Nephron progenitor cell (in vitro differentiated cells): ENCODE results near the gene KBTBD4.
A peak's percentile ranks its signal among the peaks of the same experiment; 100 is the strongest.
"Not testable (repeated sequence)": the region's sequence is repeated elsewhere in the genome, so short reads cannot be mapped to it uniquely, and the experiment has no call there.

ENCODE experiments used
- DNase-seq: peaks from one replicate; pipeline ENCODE4 v3.0.0; 2021
- H3K27ac Mint-ChIP-seq: 2 replicates; pipeline ENCODE4 v1.8.0; 2021; ENCODE audit warnings: mild to moderate bottlenecking, moderate library complexity, mixed read lengths
- H3K27me3 Mint-ChIP-seq: 2 replicates; pipeline ENCODE4 v1.8.0; 2021; ENCODE audit warnings: mild to moderate bottlenecking, low read depth, mixed read lengths; ENCODE audit not compliant: poor library complexity
- H3K36me3 Mint-ChIP-seq: 2 replicates; pipeline ENCODE4 v1.8.0; 2021; ENCODE audit warnings: low read depth, mixed read lengths
- H3K4me1 Mint-ChIP-seq: 2 replicates; pipeline ENCODE4 v1.8.0; 2021; ENCODE audit warnings: mixed read lengths
- H3K4me3 Mint-ChIP-seq: 2 replicates; pipeline ENCODE4 v1.8.0; 2021; ENCODE audit warnings: mild to moderate bottlenecking, moderate library complexity, mixed read lengths
- H3K9me3 Mint-ChIP-seq: 2 replicates; pipeline ENCODE4 v1.8.0; 2021; ENCODE audit warnings: mild to moderate bottlenecking, moderate library complexity, mixed read lengths
- CTCF ChIP-seq: fragments of 200-600 bp; sonication (generic); IDR thresholded peaks from 2 replicates; pipeline ENCODE4 v1.5.0; 2021; ENCODE audit warnings: antibody characterized with exemption

KBTBD4 gene

GRCh38 chr11:47560426-47560825, 18.3 kb downstream of the KBTBD4 start:
- H3K27me3 Mint-ChIP-seq = peaks cover 3% of the 10 kb centered on the region
- no peaks in the 10 kb centered on the region for H3K9me3 Mint-ChIP-seq
- peak overlapping the region; percentile 5 for H3K27ac Mint-ChIP-seq
- H3K4me3 Mint-ChIP-seq = no peak overlapping the region
- DNase-seq = no peak
- no peak for TF ChIP-seq CTCF
- no peaks in the 10 kb centered on the region for H3K36me3 Mint-ChIP-seq
- H3K4me1 Mint-ChIP-seq = peaks cover 3% of the 10 kb centered on the region

GRCh38 chr11:47558695-47559094, 20.1 kb downstream of the KBTBD4 start:
- Mint-ChIP-seq H3K4me3 (no peak overlapping the region), H3K27me3 (peaks cover 3% of the 10 kb centered on the region), H3K27ac (no peak overlapping the region), H3K9me3 (no peaks in the 10 kb centered on the region), H3K4me1 (peaks cover 7% of the 10 kb centered on the region), H3K36me3 (no peaks in the 10 kb centered on the region)
- DNase-seq = no peak
- no peak for TF ChIP-seq CTCF

GRCh38 chr11:47557004-47557403, 21.8 kb downstream of the KBTBD4 start:
- peaks cover 17% of the 10 kb centered on the region for H3K4me1 Mint-ChIP-seq
- H3K9me3 Mint-ChIP-seq, H3K4me3 Mint-ChIP-seq, H3K27me3 Mint-ChIP-seq, H3K36me3 Mint-ChIP-seq, H3K27ac Mint-ChIP-seq, DNase-seq: not testable (repeated sequence)

- peaks cover 39% of the 10 kb centered on the region for H3K4me1 Mint-ChIP-seq
These were observed 25.4 kb downstream of the KBTBD4 start for GRCh38 chr11:47553406-47553743.

GRCh38 chr11:47552566-47553405, 26.0 kb downstream of the KBTBD4 start, which contains the start of gene CELF1:
TSS of gene CELF1 (minus strand) at chr11:47553132. CDS start at chr11:47499523, 53,609 bp downstream.
- H3K27ac Mint-ChIP-seq = peak within 1 kb of the TSS; percentile 99
- peaks cover 39% of the 10 kb centered on the region for H3K4me1 Mint-ChIP-seq
- no peaks in the 10 kb centered on the region for H3K9me3 Mint-ChIP-seq
- H3K36me3 Mint-ChIP-seq = peaks cover 28% of the 10 kb centered on the region
- peak; percentile 93 for DNase-seq
- H3K27me3 Mint-ChIP-seq = peaks cover 3% of the 10 kb centered on the region
- TF ChIP-seq CTCF = peak; percentile 84
- peak within 1 kb of the TSS; percentile 99 for H3K4me3 Mint-ChIP-seq

More at GRCh38 chr11:47553406-47553743, 25.4 kb downstream of the KBTBD4 start:
- TF ChIP-seq CTCF = no peak
- Mint-ChIP-seq H3K4me3 (peak overlapping the region; percentile 87), H3K27me3 (peaks cover 3% of the 10 kb centered on the region), H3K36me3 (peaks cover 22% of the 10 kb centered on the region), H3K9me3 (no peaks in the 10 kb centered on the region), H3K27ac (peak overlapping the region; percentile 99)
- DNase-seq = no peak

GRCh38 chr11:47552056-47552565, 26.7 kb downstream of the KBTBD4 start:
- DNase-seq = peak; percentile 57
- peaks cover 3% of the 10 kb centered on the region for H3K27me3 Mint-ChIP-seq
- TF ChIP-seq CTCF = no peak
- H3K4me1 Mint-ChIP-seq = peaks cover 39% of the 10 kb centered on the region
- peak overlapping the region; percentile 99 for H3K4me3 Mint-ChIP-seq
- peaks cover 35% of the 10 kb centered on the region for H3K36me3 Mint-ChIP-seq
- no peaks in the 10 kb centered on the region for H3K9me3 Mint-ChIP-seq
- H3K27ac Mint-ChIP-seq = peak overlapping the region; percentile 99
